Hepatocyte (in vitro differentiated cells): ENCODE data around the gene MAGI2. TPM values are rescaled to one million over a fixed set of nuclear protein-coding genes. Genes with fewer than 3 reads are reported as not detected.

Experiments used
- DNase-seq: peaks from one replicate; pipeline ENCODE4 v3.0.0-alpha.2; 2016; ENCODE audit warnings: low spot score
- H2AFZ ChIP-seq: fragments of 200-600 bp; sonication (generic); 2 replicates; pipeline ENCODE4 v1.6.0; 2016; ENCODE audit warnings: antibody characterized with exemption, mild to moderate bottlenecking
- H3K27ac ChIP-seq: fragments of 200-600 bp; sonication (generic); 2 replicates; pipeline ENCODE4 v1.5.1; 2016; ENCODE audit warnings: mild to moderate bottlenecking
- H3K27me3 ChIP-seq: fragments of 200-600 bp; sonication (generic); 2 replicates; pipeline ENCODE4 v1.6.1; 2016
- H3K36me3 ChIP-seq: fragments of 200-600 bp; sonication (generic); replicated peaks from 2 replicates; pipeline ENCODE4 v1.5.1; 2016; ENCODE audit warnings: low read depth; ENCODE audit not compliant: insufficient read depth
- H3K4me1 ChIP-seq: fragments of 200-600 bp; sonication (generic); 2 replicates; pipeline ENCODE4 v1.5.1; 2016; ENCODE audit warnings: mild to moderate bottlenecking, moderate library complexity; ENCODE audit not compliant: insufficient read depth
- H3K4me2 ChIP-seq: fragments of 200-600 bp; sonication (generic); 2 replicates; pipeline ENCODE4 v1.6.0; 2016
- H3K4me3 ChIP-seq: fragments of 200-600 bp; sonication (generic); 2 replicates; pipeline ENCODE4 v1.5.1; 2016; ENCODE audit warnings: mild to moderate bottlenecking
- H3K79me2 ChIP-seq: fragments of 200-600 bp; sonication (generic); 2 replicates; pipeline ENCODE4 v1.6.0; 2017; ENCODE audit warnings: mild to moderate bottlenecking
- H3K9me2 ChIP-seq: fragments of 200-600 bp; sonication (generic); replicated peaks from 2 replicates; pipeline ENCODE4 v1.6.0; 2017; ENCODE audit warnings: mild to moderate bottlenecking; ENCODE audit not compliant: insufficient read depth
- H3K9me3 ChIP-seq: fragments of 200-600 bp; sonication (generic); 2 replicates; pipeline ENCODE4 v1.5.1; 2016; ENCODE audit warnings: low read depth, mild to moderate bottlenecking
- H4K20me1 ChIP-seq: fragments of 200-600 bp; sonication (generic); 2 replicates; pipeline ENCODE4 v1.6.0; 2016; ENCODE audit warnings: mild to moderate bottlenecking; ENCODE audit not compliant: insufficient read depth, poor library complexity, severe bottlenecking
- CTCF ChIP-seq: fragments of 200-600 bp; sonication (generic); IDR thresholded peaks from 2 replicates; pipeline ENCODE4 v1.5.1; 2016; ENCODE audit warnings: antibody characterized with exemption, mild to moderate bottlenecking; ENCODE audit not compliant: poor library complexity
- EZH2 ChIP-seq: fragments of 200-600 bp; sonication (generic); IDR thresholded peaks from 2 replicates; pipeline ENCODE4 v1.6.1; 2016; ENCODE audit warnings: antibody characterized with exemption, mild to moderate bottlenecking, borderline replicate concordance
- EZH2phosphoT487 ChIP-seq: fragments of 200-600 bp; sonication (generic); IDR thresholded peaks from one replicate; pipeline ENCODE4 v1.6.1; 2018; ENCODE audit warnings: antibody characterized with exemption, mild to moderate bottlenecking, low read depth, moderate library complexity; ENCODE audit not compliant: unreplicated experiment, severe bottlenecking
- WGBS: methylation state at CpG from one replicate; pipeline ENCODE4 v1.1.6; 2016; ENCODE audit warnings: low lambda C conversion rate; ENCODE audit errors: missing lambda C conversion rate; 5-methylcytosine and 5-hydroxymethylcytosine counted together
- polyA plus RNA-seq: library from polyadenylated mRNA; unstranded; fragments of >200 nt; fragmentation: Nextera tagmentation; extraction: Ambion mirVana; gene quantifications from 2 replicates; pipeline ENCODE4 v1.2.1, GENCODE V29; 2016
- total RNA-seq: library from RNA; depleted of rRNA; stranded (reverse); fragments of >200 nt; gene quantifications from 2 replicates; pipeline ENCODE4 v1.2.3, GENCODE V29; 2014

MAGI2 gene
- total and polyA plus RNA-seq, 2 experiments from 2014 or later, result 3.1 to 6.7 TPM

GRCh38 chr7:78939669-78940068, 513.8 kb downstream of the MAGI2 start:
- Histone ChIP-seq H3K36me3 (no peaks in the 10 kb centered on the region), H3K79me2 (no peaks in the 10 kb centered on the region), H3K4me3 (no peak overlapping the region), H3K9me2 (no peaks in the 10 kb centered on the region), H3K4me2 (no peak overlapping the region), H3K9me3 (no peaks in the 10 kb centered on the region), H2AFZ (no peak overlapping the region), H3K27me3 (no peaks in the 10 kb centered on the region), H3K27ac (no peak overlapping the region), H4K20me1 (no peaks in the 10 kb centered on the region), H3K4me1 (no peaks in the 10 kb centered on the region)
- DNase-seq, result no peak
- no peak for TF ChIP-seq EZH2phosphoT487
- no peak for TF ChIP-seq CTCF
- TF ChIP-seq EZH2, result no peak
- 75% methylated on average over 4 of the region's 4 CpGs for WGBS

GRCh38 chr7:78924581-78924980, 528.9 kb downstream of the MAGI2 start:
- TF ChIP-seq CTCF, result peak; percentile 51
- TF ChIP-seq EZH2, result no peak
- 27% methylated on average over 2 of the region's 2 CpGs for WGBS
- no peaks in the 10 kb centered on the region for H3K36me3 ChIP-seq
- no peaks in the 10 kb centered on the region for H3K79me2 ChIP-seq
- DNase-seq, result peak; percentile 35
- H3K9me2 ChIP-seq, result no peaks in the 10 kb centered on the region
- H3K4me2 ChIP-seq, result no peak overlapping the region
- no peak overlapping the region for H2AFZ ChIP-seq
- H3K27me3 ChIP-seq, result no peaks in the 10 kb centered on the region
- no peak overlapping the region for H3K4me3 ChIP-seq
- H4K20me1 ChIP-seq, result no peaks in the 10 kb centered on the region
- H3K27ac ChIP-seq, result no peak overlapping the region
- no peaks in the 10 kb centered on the region for H3K4me1 ChIP-seq
- H3K9me3 ChIP-seq, result no peaks in the 10 kb centered on the region

- Histone ChIP-seq H3K4me2 (no peak overlapping the region), H3K4me3 (no peak overlapping the region), H3K4me1 (no peaks in the 10 kb centered on the region), H3K27me3 (no peaks in the 10 kb centered on the region), H4K20me1 (no peaks in the 10 kb centered on the region), H3K9me3 (no peaks in the 10 kb centered on the region), H3K36me3 (no peaks in the 10 kb centered on the region), H3K79me2 (no peaks in the 10 kb centered on the region), H3K9me2 (peaks cover 4% of the 10 kb centered on the region), H3K27ac (no peak overlapping the region), H2AFZ (no peak overlapping the region)
- DNase-seq, result no peak
- TF ChIP-seq EZH2phosphoT487, result no peak
- no peak for TF ChIP-seq EZH2
- TF ChIP-seq CTCF, result no peak
These were observed 540.7 kb downstream of the MAGI2 start for GRCh38 chr7:78912781-78913180.

- peaks cover 4% of the 10 kb centered on the region for H3K9me2 ChIP-seq
- DNase-seq, result no peak
- H3K4me1 ChIP-seq, result no peaks in the 10 kb centered on the region
- no peak overlapping the region for H3K4me3 ChIP-seq
- H3K36me3 ChIP-seq, result no peaks in the 10 kb centered on the region
- no peak overlapping the region for H2AFZ ChIP-seq
- no peaks in the 10 kb centered on the region for H4K20me1 ChIP-seq
- H3K4me2 ChIP-seq, result no peak overlapping the region
- H3K9me3 ChIP-seq, result no peaks in the 10 kb centered on the region
- 71% methylated on average over 1 of the region's 1 CpG for WGBS
- no peaks in the 10 kb centered on the region for H3K79me2 ChIP-seq
- no peak for TF ChIP-seq EZH2
- no peak for TF ChIP-seq EZH2phosphoT487
- TF ChIP-seq CTCF, result no peak
- H3K27me3 ChIP-seq, result no peaks in the 10 kb centered on the region
- no peak overlapping the region for H3K27ac ChIP-seq
These were observed 546.7 kb downstream of the MAGI2 start for GRCh38 chr7:78906735-78907134.
